ENCODE data around the gene RBM44.

GRCh38 chr2:237889016-237889415, 90.4 kb downstream of the RBM44 start:
- TF ChIP-seq CTCF (IDR thresholded peaks at IDR 0.05 in 4 of 5, conservative IDR thresholded peaks at IDR 0.05 in 1 of 5) (no peak), POLR2A (IDR thresholded peaks at IDR 0.05) (no peak)

All from gastrocnemius medialis (tissue), 4 donors.